HPDE6-E6E7 (cell line): ENCODE measurements around the gene PRR16.
"Not testable (repeated sequence)": the region's sequence is repeated elsewhere in the genome, so short reads cannot be mapped to it uniquely, and the experiment has no call there.

Experiments used
- DNase-seq: peaks from one replicate; pipeline ENCODE4 v3.0.0; 2011; ENCODE audit warnings: missing footprints; ENCODE audit errors: extremely low spot score

The PRR16 gene

GRCh38 chr5:120640778-120641177 is 176.7 kb downstream of the PRR16 start:
- DNase-seq, result no peak

- no peak for DNase-seq
Measured at GRCh38 chr5:120644516-120644915, 180.4 kb downstream of the PRR16 start.

- peak; percentile 1 for DNase-seq
Measured at GRCh38 chr5:120655828-120656435, 191.8 kb downstream of the PRR16 start.

- no peak for DNase-seq
Measured at GRCh38 chr5:120657104-120657503, 193.0 kb downstream of the PRR16 start.

- DNase-seq, result no peak
Measured at GRCh38 chr5:120677481-120677880, 213.4 kb downstream of the PRR16 start.

GRCh38 chr5:120678279-120678678 is 214.2 kb downstream of the PRR16 start:
- DNase-seq, result no peak

- DNase-seq, result no peak
Measured at GRCh38 chr5:120682851-120683250, 218.8 kb downstream of the PRR16 start.

- no peak for DNase-seq
Measured at GRCh38 chr5:120683580-120683979, 219.5 kb downstream of the PRR16 start.

- peak; percentile 4 for DNase-seq
Measured at GRCh38 chr5:120684213-120684612, 220.1 kb downstream of the PRR16 start.

- DNase-seq, result peak; percentile 3
Measured at GRCh38 chr5:120684749-120685415, 220.8 kb downstream of the PRR16 start.

GRCh38 chr5:120690621-120691407 is 226.7 kb downstream of the PRR16 start:
- no peak for DNase-seq

GRCh38 chr5:120692325-120692724 is 228.2 kb downstream of the PRR16 start:
- no peak for DNase-seq

- DNase-seq, result no peak
Measured at GRCh38 chr5:120695368-120695880, 231.3 kb downstream of the PRR16 start.

GRCh38 chr5:120697147-120697546 is 233.0 kb downstream of the PRR16 start:
- DNase-seq, result no peak

GRCh38 chr5:120697670-120698327 is 233.7 kb downstream of the PRR16 start:
- DNase-seq, result not testable (repeated sequence)

- not testable (repeated sequence) for DNase-seq
Measured at GRCh38 chr5:120700653-120701052, 236.6 kb downstream of the PRR16 start.

- DNase-seq, result not testable (repeated sequence)
Measured at GRCh38 chr5:120702817-120703538, 238.9 kb downstream of the PRR16 start.

- no peak for DNase-seq
Measured at GRCh38 chr5:120703918-120704587, 240.0 kb downstream of the PRR16 start.

GRCh38 chr5:120706877-120707276 is 242.8 kb downstream of the PRR16 start:
- DNase-seq, result no peak

- no peak for DNase-seq
Measured at GRCh38 chr5:120717381-120717780, 253.3 kb downstream of the PRR16 start.

- no peak for DNase-seq
Measured at GRCh38 chr5:120730214-120730613, 266.1 kb downstream of the PRR16 start.
